ENCODE results near the gene LSM2. TPM values are rescaled to one million over a fixed set of nuclear protein-coding genes. Genes with fewer than 3 reads are reported as not detected.
"Not testable (repeated sequence)": the region's sequence is repeated elsewhere in the genome, so short reads cannot be mapped to it uniquely, and the experiment has no call there.

Gene LSM2
- total RNA-seq, 2 donors from 2014 or later = 21.0 to 22.4 TPM

DNA sequence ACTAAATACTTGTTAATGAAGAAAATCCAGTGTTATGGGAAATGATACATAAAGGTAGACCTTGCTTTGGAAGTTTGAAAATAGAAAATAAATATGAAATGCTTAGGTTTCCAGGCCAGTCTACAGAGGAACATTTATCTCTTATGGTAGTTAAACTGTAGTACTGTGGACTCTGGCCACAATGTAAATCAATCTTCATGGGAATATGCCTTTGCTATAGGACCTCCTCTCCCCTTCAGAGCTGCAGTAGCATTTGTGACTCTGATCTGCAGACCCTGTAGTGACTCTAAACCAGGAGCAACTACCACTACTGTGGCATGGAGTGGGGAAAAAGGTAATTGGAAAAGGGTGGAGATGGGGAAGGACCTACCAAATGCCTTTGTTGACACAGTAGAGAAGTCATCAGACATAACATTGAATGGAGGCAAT lies 13.1 kb upstream of the LSM2 start:
- Histone ChIP-seq H3K4me3 (no peak overlapping the region), H3K36me3 (replicated peaks in 1 of 2; ENCODE audit: insufficient read depth in 1 of 2, low read depth in 2 of 2) (no peaks in the 10 kb centered on the region), H3K27ac (peak overlapping the region in 2 of 4 donors; percentile 51 to 54), H3K9me3 (no peaks in the 10 kb centered on the region), H3K4me1 (peaks cover 72% of the 10 kb centered on the region), H3K27me3 (no peaks in the 10 kb centered on the region)
- no peak for DNase-seq
- no peak for TF ChIP-seq POLR2A (IDR thresholded peaks at IDR 0.05)
- TF ChIP-seq, protein P1, sequence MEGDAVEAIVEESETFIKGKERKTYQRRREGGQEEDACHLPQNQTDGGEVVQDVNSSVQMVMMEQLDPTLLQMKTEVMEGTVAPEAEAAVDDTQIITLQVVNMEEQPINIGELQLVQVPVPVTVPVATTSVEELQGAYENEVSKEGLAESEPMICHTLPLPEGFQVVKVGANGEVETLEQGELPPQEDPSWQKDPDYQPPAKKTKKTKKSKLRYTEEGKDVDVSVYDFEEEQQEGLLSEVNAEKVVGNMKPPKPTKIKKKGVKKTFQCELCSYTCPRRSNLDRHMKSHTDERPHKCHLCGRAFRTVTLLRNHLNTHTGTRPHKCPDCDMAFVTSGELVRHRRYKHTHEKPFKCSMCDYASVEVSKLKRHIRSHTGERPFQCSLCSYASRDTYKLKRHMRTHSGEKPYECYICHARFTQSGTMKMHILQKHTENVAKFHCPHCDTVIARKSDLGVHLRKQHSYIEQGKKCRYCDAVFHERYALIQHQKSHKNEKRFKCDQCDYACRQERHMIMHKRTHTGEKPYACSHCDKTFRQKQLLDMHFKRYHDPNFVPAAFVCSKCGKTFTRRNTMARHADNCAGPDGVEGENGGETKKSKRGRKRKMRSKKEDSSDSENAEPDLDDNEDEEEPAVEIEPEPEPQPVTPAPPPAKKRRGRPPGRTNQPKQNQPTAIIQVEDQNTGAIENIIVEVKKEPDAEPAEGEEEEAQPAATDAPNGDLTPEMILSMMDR (IDR thresholded peaks at IDR 0.05) = no peak
- intact Hi-C loops (cut with DNase I) = no loop called here
- ATAC-seq = no peak

DNA sequence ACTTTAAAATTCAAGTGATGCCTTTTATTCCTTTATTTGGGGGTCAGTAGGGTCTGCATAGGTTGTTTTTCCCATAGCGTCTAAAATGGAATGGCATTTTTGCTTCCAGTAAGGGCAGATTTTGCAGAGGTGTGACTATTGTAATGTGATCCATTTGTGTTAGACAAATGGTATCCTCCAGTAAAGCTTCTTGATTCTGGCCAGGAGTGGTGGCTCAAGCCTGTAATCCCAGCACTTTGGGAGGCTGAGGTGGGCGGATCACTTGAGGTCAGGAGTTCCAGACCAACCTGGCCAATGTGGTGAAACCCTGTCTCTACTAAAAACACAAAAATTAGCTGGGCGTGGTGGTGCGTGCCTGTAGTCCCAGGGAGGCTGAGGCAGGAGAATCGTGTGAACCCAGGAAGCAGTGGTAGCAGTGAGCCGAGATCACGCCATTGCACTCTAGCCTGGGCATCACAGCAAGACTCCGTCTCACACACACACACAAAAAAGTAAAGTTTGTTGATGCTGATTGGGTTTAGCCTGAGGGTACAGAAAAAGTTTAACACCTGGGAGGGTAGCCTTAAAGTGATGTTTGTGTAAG lies 11.3 kb upstream of the LSM2 start:
- peaks cover 64% of the 10 kb centered on the region for H3K4me1 ChIP-seq

DNA sequence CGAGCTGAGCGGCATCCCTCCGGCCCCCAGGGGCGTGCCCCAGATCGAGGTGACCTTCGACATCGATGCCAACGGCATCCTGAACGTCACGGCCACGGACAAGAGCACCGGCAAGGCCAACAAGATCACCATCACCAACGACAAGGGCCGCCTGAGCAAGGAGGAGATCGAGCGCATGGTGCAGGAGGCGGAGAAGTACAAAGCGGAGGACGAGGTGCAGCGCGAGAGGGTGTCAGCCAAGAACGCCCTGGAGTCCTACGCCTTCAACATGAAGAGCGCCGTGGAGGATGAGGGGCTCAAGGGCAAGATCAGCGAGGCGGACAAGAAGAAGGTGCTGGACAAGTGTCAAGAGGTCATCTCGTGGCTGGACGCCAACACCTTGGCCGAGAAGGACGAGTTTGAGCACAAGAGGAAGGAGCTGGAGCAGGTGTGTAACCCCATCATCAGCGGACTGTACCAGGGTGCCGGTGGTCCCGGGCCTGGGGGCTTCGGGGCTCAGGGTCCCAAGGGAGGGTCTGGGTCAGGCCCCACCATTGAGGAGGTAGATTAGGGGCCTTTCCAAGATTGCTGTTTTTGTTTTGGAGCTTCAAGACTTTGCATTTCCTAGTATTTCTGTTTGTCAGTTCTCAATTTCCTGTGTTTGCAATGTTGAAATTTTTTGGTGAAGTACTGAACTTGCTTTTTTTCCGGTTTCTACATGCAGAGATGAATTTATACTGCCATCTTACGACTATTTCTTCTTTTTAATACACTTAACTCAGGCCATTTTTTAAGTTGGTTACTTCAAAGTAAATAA lies 10.6 kb upstream of the LSM2 start:
- H3K4me3 ChIP-seq; intact Hi-C loops (cut with DNase I); H3K9me3 ChIP-seq; H3K36me3 ChIP-seq (replicated peaks in 1 of 2; ENCODE audit: insufficient read depth in 1 of 2, low read depth in 2 of 2); ATAC-seq; DNase-seq; H3K27me3 ChIP-seq: not testable (repeated sequence)
- Histone ChIP-seq H3K27ac (peak overlapping the region in 3 of 4 donors; percentile 33 to 62 (median 61)), H3K4me1 (peaks cover 57% of the 10 kb centered on the region)
- 35 to 75% methylated on average over 7 to 19 of the region's 37 CpGs for WGBS, 2 donors

More for the DNA sequence above, 11.3 kb upstream of the LSM2 start:
- H3K36me3 ChIP-seq (replicated peaks in 1 of 2; ENCODE audit: insufficient read depth in 1 of 2, low read depth in 2 of 2); ATAC-seq; H3K4me3 ChIP-seq; DNase-seq; H3K27me3 ChIP-seq; intact Hi-C loops (cut with DNase I); H3K9me3 ChIP-seq: not testable (repeated sequence)
- H3K27ac ChIP-seq = peak overlapping the region; percentile 18 to 62 (median 43)
- 53 to 70% methylated on average over 8 of the region's 8 CpGs for WGBS, 2 donors

DNA sequence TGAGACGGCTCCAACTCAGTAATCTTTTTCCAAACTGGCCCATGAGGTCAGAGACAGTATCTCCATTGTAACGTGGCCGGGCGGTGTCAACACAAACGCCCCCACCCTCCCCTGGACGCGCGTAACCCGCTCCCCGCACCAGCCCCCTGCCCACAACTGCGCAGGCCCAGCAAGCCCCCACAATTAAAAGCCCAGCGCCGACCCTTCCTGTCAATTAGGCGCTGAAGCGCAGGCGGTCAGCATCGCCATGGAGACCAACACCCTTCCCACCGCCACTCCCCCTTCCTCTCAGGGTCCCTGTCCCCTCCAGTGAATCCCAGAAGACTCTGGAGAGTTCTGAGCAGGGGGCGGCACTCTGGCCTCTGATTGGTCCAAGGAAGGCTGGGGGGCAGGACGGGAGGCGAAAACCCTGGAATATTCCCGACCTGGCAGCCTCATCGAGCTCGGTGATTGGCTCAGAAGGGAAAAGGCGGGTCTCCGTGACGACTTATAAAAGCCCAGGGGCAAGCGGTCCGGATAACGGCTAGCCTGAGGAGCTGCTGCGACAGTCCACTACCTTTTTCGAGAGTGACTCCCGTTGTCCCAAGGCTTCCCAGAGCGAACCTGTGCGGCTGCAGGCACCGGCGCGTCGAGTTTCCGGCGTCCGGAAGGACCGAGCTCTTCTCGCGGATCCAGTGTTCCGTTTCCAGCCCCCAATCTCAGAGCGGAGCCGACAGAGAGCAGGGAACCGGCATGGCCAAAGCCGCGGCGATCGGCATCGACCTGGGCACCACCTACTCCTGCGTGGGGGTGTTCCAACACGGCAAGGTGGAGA lies 8.5 kb upstream of the LSM2 start, which contains the start of the genes HSPA1A and HSPA1L:
Gene HSPA1A (plus strand): TSS at position 519 of the 814 bp plus-strand sequence. CDS start 214 bp downstream, at position 733.
Gene HSPA1L (minus strand): TSS at position 259 of the 814 bp plus-strand sequence. CDS start 3,311 bp downstream, outside the sequence.
- peak within 1 kb of the TSS; percentile 88 to 100 (median 94) for H3K27ac ChIP-seq
- TF ChIP-seq, protein P1 (IDR thresholded peaks at IDR 0.05) = peak in 2 of 7 experiments; percentile 8 to 10
- TF ChIP-seq POLR2A (IDR thresholded peaks at IDR 0.05) = peak; percentile 99 to 100 (median 100)
- no peaks in the 10 kb centered on the region for H3K27me3 ChIP-seq
- no peaks in the 10 kb centered on the region for H3K36me3 ChIP-seq (replicated peaks in 1 of 2; ENCODE audit: insufficient read depth in 1 of 2, low read depth in 2 of 2)
- WGBS, 2 donors = 0% methylated on average over 54 of the region's 56 CpGs; no CpG with 5 or more reads in 1 of the 2 donors
- ATAC-seq (peak; percentile 76), DNase-seq (peak; percentile 93 to 95 (median 94))
- peak within 1 kb of the TSS in 1 of 2 donors; percentile 36 for H3K4me3 ChIP-seq
- H3K4me1 ChIP-seq = peaks cover 44% of the 10 kb centered on the region
- intact Hi-C loops (cut with DNase I) = no loop called here
- H3K9me3 ChIP-seq = no peaks in the 10 kb centered on the region

- Histone ChIP-seq H3K4me3 (no peak overlapping the region), H3K9me3 (no peaks in the 10 kb centered on the region), H3K27ac (peak overlapping the region; percentile 88 to 100 (median 94)), H3K27me3 (no peaks in the 10 kb centered on the region), H3K36me3 (replicated peaks in 1 of 2; ENCODE audit: insufficient read depth in 1 of 2, low read depth in 2 of 2) (no peaks in the 10 kb centered on the region), H3K4me1 (peaks cover 38% of the 10 kb centered on the region)
- TF ChIP-seq POLR2A (IDR thresholded peaks at IDR 0.05) = peak in 2 of 3 donors; percentile 1 to 31
- TF ChIP-seq, protein P1 (IDR thresholded peaks at IDR 0.05) = no peak
- ATAC-seq (peak; percentile 89), DNase-seq (peak; percentile 94 to 98 (median 96))
- intact Hi-C loops (cut with DNase I) = no loop called here
- 0% methylated on average over 5 to 13 of the region's 13 CpGs for WGBS, 2 donors
These were observed 7.9 kb upstream of the LSM2 start for GRCh38 chr6:31814677-31815024.
